ENCODE measurements around the gene RASL11A.

GRCh38 chr13:27264648-27265047, 6.0 kb upstream of the RASL11A start:
- TF ChIP-seq POLR2A (IDR thresholded peaks at IDR 0.05; ENCODE audit: low read depth, low read length) (no peak), TAF1 (IDR thresholded peaks at IDR 0.05; ENCODE audit: borderline replicate concordance, low read depth, low read length) (no peak), POLR2AphosphoS5 (IDR thresholded peaks at IDR 0.05; ENCODE audit: low read depth, low read length) (no peak)

Data from GM12892 (cell line).